ENCODE results near the gene RAD9A. TPM values are rescaled to one million over a fixed set of nuclear protein-coding genes. Genes with fewer than 3 reads are reported as not detected.

RAD9A gene
- total and polyA plus RNA-seq, 2 experiments from 2014 or later, result 13.9 to 17.0 TPM

- peaks cover 40% of the 10 kb centered on the region for H3K4me1 Mint-ChIP-seq
- H3F3A ChIP-seq (replicated peaks; ENCODE audit: low read depth), result 0 out of 2 replicates have a peak, but pooled peaks cover 6% of the 10 kb centered on the region
- no peaks in the 10 kb centered on the region for H3K27me3 ChIP-seq (ENCODE audit: insufficient read depth)
- no peak for DNase-seq (ENCODE audit: low spot score)
- peak overlapping the region; percentile 87; the same call in 1 of the 2 replicates for H3K27ac Mint-ChIP-seq
- H3K4me3 ChIP-seq, result no peak overlapping the region
- no peaks in the 10 kb centered on the region for H3K9me3 Mint-ChIP-seq
- no peak for ATAC-seq
- H3K4me3 Mint-ChIP-seq, result no peak overlapping the region
- H3K27me3 Mint-ChIP-seq (ENCODE audit: insufficient read depth, low read depth, poor library complexity), result peaks cover 19% of the 10 kb centered on the region
- no peak overlapping the region for H2AFZ ChIP-seq
- H3K79me2 ChIP-seq (replicated peaks; ENCODE audit: insufficient read depth), result peaks cover 15% of the 10 kb centered on the region
- peak overlapping the region; percentile 72 for H3K4me2 ChIP-seq
- no peaks in the 10 kb centered on the region for H3K9me2 ChIP-seq (ENCODE audit: insufficient read depth)
- peaks cover 17% of the 10 kb centered on the region for H3K4me1 ChIP-seq (ENCODE audit: insufficient read depth)
- H3K36me3 ChIP-seq (ENCODE audit: insufficient read depth), result no peaks in the 10 kb centered on the region
- peaks cover 7% of the 10 kb centered on the region; the same call in 1 of the 2 replicates for H4K20me1 ChIP-seq (replicated peaks; ENCODE audit: insufficient read depth)
- no peak for TF ChIP-seq POLR2AphosphoS5 (IDR thresholded peaks at IDR 0.05; ENCODE audit: low read depth)
- TF ChIP-seq STAT1 (IDR thresholded peaks at IDR 0.05; ENCODE audit: unreplicated experiment), result no peak
- TF ChIP-seq REST (IDR thresholded peaks at IDR 0.05; ENCODE audit: unreplicated experiment), result no peak
- no peak for TF ChIP-seq NANOG (IDR thresholded peaks at IDR 0.05; ENCODE audit: borderline replicate concordance)
- TF ChIP-seq ZNF331 (CRISPR knock-in tag; IDR thresholded peaks at IDR 0.05; ENCODE audit: low read depth), result no peak
- TF ChIP-seq EZH2 (IDR thresholded peaks at IDR 0.05; ENCODE audit: low read depth, unreplicated experiment), result no peak
- TF ChIP-seq ZNF462 (CRISPR knock-in tag; IDR thresholded peaks at IDR 0.05), result no peak
- TF ChIP-seq ZNF114 (CRISPR knock-in tag; IDR thresholded peaks at IDR 0.05), result no peak
- no peak for TF ChIP-seq ETS1 (IDR thresholded peaks at IDR 0.05)
- no peak for TF ChIP-seq JUNB (IDR thresholded peaks at IDR 0.05; ENCODE audit: unreplicated experiment)
- no peak for TF ChIP-seq CTCF (conservative IDR thresholded peaks at IDR 0.05; ENCODE audit: low read depth in 2 of 2)
- TF ChIP-seq CREB1 (CRISPR knock-in tag; IDR thresholded peaks at IDR 0.05; ENCODE audit: low read depth), result no peak
- TF ChIP-seq EZH2phosphoT487 (IDR thresholded peaks at IDR 0.05; ENCODE audit: unreplicated experiment), result no peak
- H3K27ac ChIP-seq (ENCODE audit: low read depth), result peak overlapping the region; percentile 63; the same call in 1 of the 2 replicates
- H3K36me3 Mint-ChIP-seq (ENCODE audit: low read depth), result peaks cover 47% of the 10 kb centered on the region
Observed at GRCh38 chr11:67395555-67396258, 3.9 kb downstream of the RAD9A start.

All from GM23338 (cell line).